Neural progenitor cell (in vitro differentiated cells): Measurements from ENCODE around the gene PREX1.

ENCODE experiments used
- CTCF ChIP-seq: fragments of 200-600 bp; sonication (generic); IDR thresholded peaks from 2 replicates; pipeline ENCODE4 v1.5.1; 2017; ENCODE audit warnings: antibody characterized with exemption, mild to moderate bottlenecking
- EZH2 ChIP-seq: fragments of 200-600 bp; sonication (generic); IDR thresholded peaks from 2 replicates; pipeline ENCODE4 v1.6.1; 2017; ENCODE audit warnings: antibody characterized with exemption, mild to moderate bottlenecking, moderate library complexity
- EZH2phosphoT487 ChIP-seq: fragments of 200-600 bp; sonication (generic); IDR thresholded peaks from 2 replicates; pipeline ENCODE4 v1.6.1; 2017; ENCODE audit warnings: antibody characterized with exemption

- TF ChIP-seq EZH2: no peak
- no peak for TF ChIP-seq CTCF
- TF ChIP-seq EZH2phosphoT487: no peak
Measured at GRCh38 chr20:48615871-48616270, 211.9 kb downstream of the PREX1 start.
